Testis (tissue), 2 donors: ENCODE results near the gene TRAF7.

Source experiments
- POLR2A ChIP-seq: fragments of 450-650 bp; IDR thresholded peaks from one replicate; pipeline ENCODE4 v1.6.1; 2017; ENCODE audit warnings: antibody characterized with exemption, mild to moderate bottlenecking, moderate library complexity
- TF ChIP-seq, protein P1 (sequence below), 3 experiments: fragments of 450-650 bp in 2 of 3; fragments of 200-600 bp in 1 of 3; sonication (generic) in 1 of 3; IDR thresholded peaks; one replicate each; pipeline ENCODE4 v1.5.1; 2016 to 2019; ENCODE audit warnings: antibody characterized with exemption in 3 of 3, mild to moderate bottlenecking in 2 of 3, moderate library complexity in 1 of 3

- TF ChIP-seq, protein P1, sequence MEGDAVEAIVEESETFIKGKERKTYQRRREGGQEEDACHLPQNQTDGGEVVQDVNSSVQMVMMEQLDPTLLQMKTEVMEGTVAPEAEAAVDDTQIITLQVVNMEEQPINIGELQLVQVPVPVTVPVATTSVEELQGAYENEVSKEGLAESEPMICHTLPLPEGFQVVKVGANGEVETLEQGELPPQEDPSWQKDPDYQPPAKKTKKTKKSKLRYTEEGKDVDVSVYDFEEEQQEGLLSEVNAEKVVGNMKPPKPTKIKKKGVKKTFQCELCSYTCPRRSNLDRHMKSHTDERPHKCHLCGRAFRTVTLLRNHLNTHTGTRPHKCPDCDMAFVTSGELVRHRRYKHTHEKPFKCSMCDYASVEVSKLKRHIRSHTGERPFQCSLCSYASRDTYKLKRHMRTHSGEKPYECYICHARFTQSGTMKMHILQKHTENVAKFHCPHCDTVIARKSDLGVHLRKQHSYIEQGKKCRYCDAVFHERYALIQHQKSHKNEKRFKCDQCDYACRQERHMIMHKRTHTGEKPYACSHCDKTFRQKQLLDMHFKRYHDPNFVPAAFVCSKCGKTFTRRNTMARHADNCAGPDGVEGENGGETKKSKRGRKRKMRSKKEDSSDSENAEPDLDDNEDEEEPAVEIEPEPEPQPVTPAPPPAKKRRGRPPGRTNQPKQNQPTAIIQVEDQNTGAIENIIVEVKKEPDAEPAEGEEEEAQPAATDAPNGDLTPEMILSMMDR (IDR thresholded peaks at IDR 0.05) = no peak
- no peak for TF ChIP-seq POLR2A
Observed at GRCh38 chr16:2122429-2122828, 33.2 kb upstream of the TRAF7 start.
